ENCODE measurements around the gene UNC119B.

Gene UNC119B

GRCh38 chr12:120764816-120765215 lies 54.6 kb downstream of the UNC119B start:
- DNase-seq (ENCODE audit: low read depth in 2 of 2): no peak

DNA sequence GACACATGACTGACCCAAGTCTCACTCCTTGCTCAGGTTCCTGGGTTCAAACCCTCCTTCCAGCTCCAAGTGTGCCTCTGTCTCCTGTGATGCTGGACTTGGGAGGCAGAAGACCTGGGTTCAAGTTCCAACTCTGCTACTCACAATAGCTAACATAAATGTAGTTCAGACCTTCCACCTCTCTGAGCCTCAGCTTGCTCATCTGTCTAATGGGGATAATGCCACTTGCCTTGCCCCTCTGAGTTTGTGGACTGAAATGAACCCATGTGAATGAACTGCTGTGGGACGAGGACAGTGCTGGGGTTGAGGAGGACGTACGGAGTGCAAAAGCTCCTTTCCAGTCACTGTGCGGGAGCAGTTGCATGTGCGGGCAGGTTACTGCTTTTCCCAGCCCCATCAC lies 56.3 kb downstream of the UNC119B start:
- DNase-seq (ENCODE audit: low read depth in 2 of 2): no peak

DNA sequence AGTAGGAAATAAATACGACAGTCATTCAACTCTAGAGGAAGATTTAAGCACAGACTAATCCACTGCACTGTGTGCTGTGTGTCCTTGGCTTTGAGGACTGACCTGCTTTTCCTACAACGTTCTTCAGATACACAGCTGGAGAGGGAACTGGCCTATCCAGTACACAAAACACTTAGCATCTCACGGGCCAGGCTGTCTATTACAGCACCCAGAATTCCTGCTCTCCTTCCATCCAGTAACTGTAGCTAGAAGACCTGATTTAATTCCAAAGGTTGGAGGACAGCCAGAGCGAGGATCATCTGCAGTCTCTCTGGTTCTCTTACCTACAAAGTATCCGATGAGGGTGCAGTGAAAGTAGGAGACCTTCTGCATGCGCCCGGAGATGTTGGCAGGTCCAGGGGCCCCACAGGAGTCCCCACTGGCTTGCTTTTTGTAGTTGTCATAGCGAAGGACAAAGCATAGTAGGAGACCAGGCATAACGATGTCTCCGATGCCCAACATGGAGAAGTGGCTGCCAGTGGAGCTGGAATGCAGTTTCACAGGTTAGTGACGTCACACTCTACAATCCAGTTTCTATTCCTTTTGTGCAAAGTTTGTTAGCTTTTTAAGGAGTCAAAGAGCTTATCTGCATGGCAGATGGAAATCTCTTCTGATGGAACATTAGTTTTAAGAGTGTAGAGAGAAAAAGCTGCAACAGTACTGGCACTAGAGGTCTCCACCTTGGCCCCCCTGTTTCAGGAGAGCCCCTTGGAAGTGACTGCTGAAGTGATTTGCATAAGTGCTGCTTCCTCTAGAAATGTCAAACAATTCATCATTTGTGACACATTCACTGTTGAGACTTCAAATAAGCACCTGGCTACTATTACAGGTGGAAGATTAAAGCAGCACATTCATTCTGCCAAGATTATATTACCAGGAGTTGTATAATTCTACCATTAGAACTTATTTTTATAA lies 57.1 kb downstream of the UNC119B start:
- DNase-seq (ENCODE audit: low read depth in 2 of 2): no peak

DNA sequence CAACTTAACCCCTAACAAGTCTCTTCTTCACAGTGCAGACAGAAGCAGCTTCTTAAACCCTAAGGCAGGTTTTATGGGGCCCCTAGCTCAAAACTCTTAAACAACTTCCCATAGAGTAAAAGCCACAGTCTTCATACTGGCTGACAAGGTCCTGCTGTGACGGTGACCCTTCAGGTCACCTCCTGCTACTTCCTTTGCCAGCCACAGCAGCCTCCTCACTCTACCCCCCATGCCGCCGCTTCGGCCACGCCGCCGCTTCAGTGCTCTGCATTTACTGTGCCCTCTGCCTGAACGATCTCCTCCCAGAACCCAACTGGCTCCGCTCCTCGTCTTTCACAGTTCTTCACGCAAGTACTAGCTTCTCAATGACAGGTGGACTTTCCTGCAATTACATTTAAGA lies 60.8 kb downstream of the UNC119B start:
- no peak for DNase-seq (ENCODE audit: low read depth in 2 of 2)

All from activated CD4-positive, alpha-beta T cell treated with anti-CD3 and anti-CD28 coated beads for 24 hours (primary cell).